Measurements from ENCODE around the gene MTRF1.

Gene MTRF1

GRCh38 chr13:41213316-41213715 lies 50.1 kb downstream of the MTRF1 start:
- H3K27me3 ChIP-seq (replicated peaks): no peaks in the 10 kb centered on the region
- no peak overlapping the region for H3K27ac ChIP-seq
- DNase-seq: no peak
- no peaks in the 10 kb centered on the region for H3K36me3 ChIP-seq (replicated peaks)
- in situ Hi-C loops (cut with HindIII; ENCODE audit: low pct_ligation_motif_present, low sequenced_read_pairs): no loop called here
- H3K4me3 ChIP-seq (ENCODE audit: low read depth, low read length): no peak overlapping the region
- TF ChIP-seq CTCF (IDR thresholded peaks at IDR 0.05; ENCODE audit: low read depth, low read length, missing control alignments): no peak

DNA sequence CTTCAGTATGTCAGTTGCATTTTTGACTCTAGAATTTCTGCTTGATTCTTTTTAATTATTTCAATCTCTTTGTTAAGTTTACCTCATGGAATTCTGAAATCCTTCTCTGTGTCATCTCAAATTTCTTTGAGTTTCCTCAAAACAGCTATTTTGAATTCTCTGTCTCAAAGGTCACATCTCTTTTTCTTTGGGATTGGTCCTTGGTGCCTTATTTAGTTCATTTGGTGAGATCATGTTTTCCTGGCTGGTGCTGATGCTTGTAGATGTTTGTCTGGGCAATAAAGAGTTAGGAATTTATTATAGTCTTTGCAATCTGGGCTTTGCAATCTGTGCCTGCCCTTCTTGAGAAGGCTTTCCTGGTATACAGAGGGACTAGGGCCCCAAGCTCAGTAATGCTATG lies 50.5 kb downstream of the MTRF1 start:
- no peak for TF ChIP-seq CTCF (IDR thresholded peaks at IDR 0.05; ENCODE audit: low read depth, low read length, missing control alignments)
- no peak for DNase-seq
- in situ Hi-C loops (cut with HindIII; ENCODE audit: low pct_ligation_motif_present, low sequenced_read_pairs): no loop called here
- Histone ChIP-seq H3K27me3 (replicated peaks) (no peaks in the 10 kb centered on the region), H3K36me3 (replicated peaks) (no peaks in the 10 kb centered on the region), H3K4me3 (ENCODE audit: low read depth, low read length) (no peak overlapping the region), H3K27ac (no peak overlapping the region)

- in situ Hi-C loops (cut with HindIII; ENCODE audit: low pct_ligation_motif_present, low sequenced_read_pairs): no loop called here
- H3K4me3 ChIP-seq (ENCODE audit: low read depth, low read length): no peak overlapping the region
- no peaks in the 10 kb centered on the region for H3K36me3 ChIP-seq (replicated peaks)
- TF ChIP-seq CTCF (IDR thresholded peaks at IDR 0.05; ENCODE audit: low read depth, low read length, missing control alignments): no peak
- H3K27ac ChIP-seq: no peak overlapping the region
- no peak for DNase-seq
- no peaks in the 10 kb centered on the region for H3K27me3 ChIP-seq (replicated peaks)
These were observed 52.3 kb downstream of the MTRF1 start for GRCh38 chr13:41211062-41211461.

DNA sequence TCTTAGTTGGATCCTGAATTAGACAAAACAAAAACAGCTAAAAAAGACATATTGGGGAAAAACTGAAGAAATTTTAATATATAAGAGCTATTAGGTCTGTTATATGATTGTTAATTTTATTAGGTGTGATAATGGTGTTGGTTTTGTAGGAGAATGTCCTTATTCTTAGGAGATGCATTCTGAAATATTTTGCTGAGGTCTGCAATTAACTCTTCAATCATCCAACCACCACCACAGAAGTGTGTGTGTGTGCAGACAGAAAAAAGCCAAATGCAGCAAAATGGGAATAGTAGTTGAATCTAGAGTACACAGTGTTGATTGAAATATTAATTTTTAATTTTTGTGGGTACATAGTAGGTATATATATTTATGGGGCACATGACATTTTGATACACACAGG lies 56.9 kb downstream of the MTRF1 start:
- DNase-seq: no peak
- Histone ChIP-seq H3K4me3 (ENCODE audit: low read depth, low read length) (no peak overlapping the region), H3K27me3 (replicated peaks) (no peaks in the 10 kb centered on the region), H3K27ac (no peak overlapping the region), H3K36me3 (replicated peaks) (no peaks in the 10 kb centered on the region)
- no peak for TF ChIP-seq CTCF (IDR thresholded peaks at IDR 0.05; ENCODE audit: low read depth, low read length, missing control alignments)
- in situ Hi-C loops (cut with HindIII; ENCODE audit: low pct_ligation_motif_present, low sequenced_read_pairs): no loop called here

GRCh38 chr13:41203810-41204209 lies 59.6 kb downstream of the MTRF1 start:
- Histone ChIP-seq H3K4me3 (ENCODE audit: low read depth, low read length) (no peak overlapping the region), H3K27me3 (replicated peaks) (no peaks in the 10 kb centered on the region), H3K36me3 (replicated peaks) (no peaks in the 10 kb centered on the region), H3K27ac (no peak overlapping the region)
- TF ChIP-seq CTCF (IDR thresholded peaks at IDR 0.05; ENCODE audit: low read depth, low read length, missing control alignments): no peak
- in situ Hi-C loops (cut with HindIII; ENCODE audit: low pct_ligation_motif_present, low sequenced_read_pairs): no loop called here
- DNase-seq: no peak

DNA sequence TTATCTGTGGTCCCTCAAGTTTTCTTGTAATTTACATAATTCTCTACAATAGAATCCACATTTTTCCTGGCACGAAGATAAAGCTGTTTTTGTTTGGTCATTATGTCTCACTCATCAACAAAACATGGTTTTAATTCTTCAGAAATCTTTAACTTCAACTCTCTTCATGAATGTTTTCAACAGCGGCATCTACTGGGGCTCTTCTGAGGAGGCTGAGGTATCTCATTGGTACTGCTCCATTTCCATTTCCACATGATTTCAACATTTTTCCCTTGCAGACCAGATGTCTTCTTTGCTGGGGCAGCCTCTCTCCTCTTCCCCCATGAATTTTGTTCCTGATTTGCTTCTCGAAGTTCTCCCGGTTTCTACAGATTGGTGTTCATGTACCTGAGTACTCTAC lies 63.2 kb downstream of the MTRF1 start:
- DNase-seq: no peak
- in situ Hi-C loops (cut with HindIII; ENCODE audit: low pct_ligation_motif_present, low sequenced_read_pairs): no loop called here
- no peak overlapping the region for H3K4me3 ChIP-seq (ENCODE audit: low read depth, low read length)
- H3K27ac ChIP-seq: no peak overlapping the region
- TF ChIP-seq CTCF (IDR thresholded peaks at IDR 0.05; ENCODE audit: low read depth, low read length, missing control alignments): no peak
- H3K36me3 ChIP-seq (replicated peaks): no peaks in the 10 kb centered on the region
- no peaks in the 10 kb centered on the region for H3K27me3 ChIP-seq (replicated peaks)

Data from brain microvascular endothelial cell (primary cell).